BJ (cell line): ENCODE results near the gene KRT86. TPM values are rescaled to one million over a fixed set of nuclear protein-coding genes. Genes with fewer than 3 reads are reported as not detected.

Source experiments
- CTCF ChIA-PET: fragments of 350-600 bp; formaldehyde crosslinking; extraction: SDS; loops from one replicate; lab custom pipeline; 2021; ENCODE audit warnings: antibody characterized with exemption, inconsistent platforms; lab: Yijun Ruan, JAX
- POLR2A ChIA-PET: fragments of 300-600 bp; sonication (Branson Sonifier 250); formaldehyde crosslinking; extraction: SDS; loops from one replicate; lab custom pipeline; 2021; ENCODE audit warnings: antibody characterized with exemption; lab: Charles Lee
- DNase-seq: peaks from one replicate; pipeline ENCODE4 v3.0.0-alpha.2; 2011; ENCODE audit warnings: low read depth
- H3K27me3 ChIP-seq: 2 replicates; pipeline ENCODE4 v1.6.0; 2011; ENCODE audit warnings: low read length; ENCODE audit not compliant: control insufficient read depth, insufficient read depth
- H3K36me3 ChIP-seq: 2 replicates; pipeline ENCODE4 v1.5.1; 2011; ENCODE audit warnings: low read length; ENCODE audit not compliant: control insufficient read depth, insufficient read depth
- H3K4me3 ChIP-seq: 2 replicates; pipeline ENCODE4 v1.5.1; 2011; ENCODE audit warnings: low read depth, mild to moderate bottlenecking, control low read depth, low read length
- CTCF ChIP-seq: IDR thresholded peaks from 2 replicates; pipeline ENCODE4 v1.5.1; 2011; ENCODE audit warnings: low read depth, mild to moderate bottlenecking, control low read depth, inconsistent platforms, low read length, moderate library complexity; ENCODE audit not compliant: insufficient read depth
- polyA plus RNA-seq: library from polyadenylated mRNA; depleted of rRNA; stranded (reverse); fragments of >200 nt; gene quantifications from 2 replicates; pipeline ENCODE4 v1.2.3, GENCODE V29; 2011

Gene KRT86
- polyA plus RNA-seq, 1 experiment, result 2.5 TPM

DNA sequence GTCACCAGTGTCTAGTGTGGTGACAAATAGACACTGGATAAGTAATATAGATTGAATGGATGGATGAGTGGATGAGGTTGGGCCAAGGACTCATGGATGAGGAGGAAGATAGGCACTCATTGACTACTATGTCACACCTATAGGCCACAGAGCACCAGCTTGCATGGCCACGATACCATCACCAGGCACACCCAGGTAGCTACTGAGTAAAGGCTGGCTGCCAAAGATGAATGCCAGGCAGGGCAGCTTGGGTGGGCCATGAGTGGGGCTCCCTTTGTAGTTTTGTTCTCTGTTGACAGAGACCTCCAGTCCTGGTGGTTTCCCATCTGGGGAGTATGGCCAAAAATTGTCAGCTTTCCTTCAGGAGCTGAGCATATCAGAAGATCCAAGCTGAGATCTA is 57.9 kb downstream of the KRT86 start:
- H3K27me3 ChIP-seq, result peaks cover 5% of the 10 kb centered on the region
- DNase-seq, result no peak
- TF ChIP-seq CTCF, result no peak
- ChIA-PET POLR2A (interaction anchor here (0.6 kb wide), 1 partner anchor 225 kb away, joined by 5 read pairs; no protein-coding TSS in a partner anchor), CTCF (interaction anchor here (0.9 to 1.5 kb wide), 4 partner anchors 12 to 548 kb away, joined by 3 read pairs; no protein-coding TSS in a partner anchor)
- no peaks in the 10 kb centered on the region for H3K36me3 ChIP-seq
- no peak overlapping the region for H3K4me3 ChIP-seq

DNA sequence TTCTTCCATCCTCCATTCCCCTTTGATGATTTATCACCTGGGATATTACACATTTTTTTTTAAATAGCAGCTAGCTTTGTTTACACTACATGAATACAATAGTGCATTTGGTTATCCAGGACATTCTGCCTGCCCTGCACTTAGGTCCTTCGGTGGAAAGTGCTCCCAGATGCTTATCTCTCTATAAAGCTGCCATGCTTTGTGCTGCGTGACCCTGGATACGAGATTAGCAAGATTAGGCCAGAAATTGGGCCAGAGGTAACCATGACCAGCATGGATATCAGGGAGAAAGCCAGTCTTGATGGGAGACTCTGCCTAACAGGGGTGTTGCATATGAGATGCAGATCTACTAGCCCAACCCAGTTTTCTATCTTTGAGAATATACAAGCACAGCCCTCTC is 58.9 kb downstream of the KRT86 start:
- CTCF ChIA-PET, result interaction anchor here (0.9 kb wide), 1 partner anchor 546 kb away, joined by 3 read pairs; no protein-coding TSS in a partner anchor

DNA sequence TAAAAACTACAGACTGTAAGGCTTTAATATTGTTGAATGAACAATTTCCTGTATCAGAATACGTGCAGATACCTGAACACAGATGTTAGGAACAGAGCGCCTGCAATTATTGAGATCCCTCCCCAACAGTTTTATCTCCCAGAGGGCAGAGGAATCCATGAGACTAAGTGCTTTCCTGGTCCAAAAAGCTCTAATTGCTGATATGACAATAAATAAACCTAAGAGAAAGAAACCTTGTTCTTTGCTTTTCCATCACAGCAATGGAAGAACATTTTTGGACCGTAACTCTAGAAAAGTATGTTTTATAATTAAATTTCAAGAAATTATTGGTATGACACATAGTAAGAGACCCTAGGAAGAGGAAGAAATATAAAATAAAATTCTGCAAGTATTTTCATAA is 59.7 kb downstream of the KRT86 start:
- ChIA-PET POLR2A (no interaction called here), CTCF (interaction anchor here (0.9 to 1.4 kb wide), 3 partner anchors 38 to 551 kb away, joined by 3 to 5 read pairs (median 3); no protein-coding TSS in a partner anchor)
- DNase-seq, result no peak
- no peak for TF ChIP-seq CTCF
- Histone ChIP-seq H3K4me3 (no peak overlapping the region), H3K36me3 (no peaks in the 10 kb centered on the region), H3K27me3 (peaks cover 5% of the 10 kb centered on the region)

More for the DNA sequence above, 58.9 kb downstream of the KRT86 start:
- H3K4me3 ChIP-seq, result no peak overlapping the region
- POLR2A ChIA-PET, result no interaction called here
- H3K27me3 ChIP-seq, result peaks cover 5% of the 10 kb centered on the region
- H3K36me3 ChIP-seq, result no peaks in the 10 kb centered on the region
- no peak for TF ChIP-seq CTCF
- DNase-seq, result no peak

- POLR2A ChIA-PET, result no interaction called here
- CTCF ChIA-PET, result interaction anchor here (1.4 kb wide), 1 partner anchor 549 kb away, joined by 5 read pairs; no protein-coding TSS in a partner anchor
Measured at GRCh38 chr12:52335598-52336262, 61.3 kb downstream of the KRT86 start.

More at GRCh38 chr12:52335598-52336262, 61.3 kb downstream of the KRT86 start:
- H3K4me3 ChIP-seq, result no peak overlapping the region
- no peaks in the 10 kb centered on the region for H3K36me3 ChIP-seq
- no peak for DNase-seq
- TF ChIP-seq CTCF, result no peak
- H3K27me3 ChIP-seq, result peaks cover 5% of the 10 kb centered on the region
